Myocyte (in vitro differentiated cells): ENCODE results near the gene ZNF337. TPM values are rescaled to one million over a fixed set of nuclear protein-coding genes. Genes with fewer than 3 reads are reported as not detected.
"Not testable (repeated sequence)": the region's sequence is repeated elsewhere in the genome, so short reads cannot be mapped to it uniquely, and the experiment has no call there.

Source experiments
- DNase-seq: peaks from one replicate; pipeline ENCODE4 v3.0.0-alpha.2; 2012; ENCODE audit warnings: low read depth
- polyA plus RNA-seq: library from polyadenylated mRNA; unstranded; fragments of >200 nt; gene quantifications from one replicate; pipeline ENCODE4 v1.2.1, GENCODE V29; 2012; ENCODE audit warnings: missing spikeins
- total RNA-seq: library from RNA; depleted of rRNA; stranded (reverse); fragments of >200 nt; gene quantifications from 2 replicates; pipeline ENCODE4 v1.2.3, GENCODE V29; 2014

The ZNF337 gene
- 15.1 and 15.7 TPM in 2 replicates for total RNA-seq
- polyA plus RNA-seq: 9.2 TPM

DNA sequence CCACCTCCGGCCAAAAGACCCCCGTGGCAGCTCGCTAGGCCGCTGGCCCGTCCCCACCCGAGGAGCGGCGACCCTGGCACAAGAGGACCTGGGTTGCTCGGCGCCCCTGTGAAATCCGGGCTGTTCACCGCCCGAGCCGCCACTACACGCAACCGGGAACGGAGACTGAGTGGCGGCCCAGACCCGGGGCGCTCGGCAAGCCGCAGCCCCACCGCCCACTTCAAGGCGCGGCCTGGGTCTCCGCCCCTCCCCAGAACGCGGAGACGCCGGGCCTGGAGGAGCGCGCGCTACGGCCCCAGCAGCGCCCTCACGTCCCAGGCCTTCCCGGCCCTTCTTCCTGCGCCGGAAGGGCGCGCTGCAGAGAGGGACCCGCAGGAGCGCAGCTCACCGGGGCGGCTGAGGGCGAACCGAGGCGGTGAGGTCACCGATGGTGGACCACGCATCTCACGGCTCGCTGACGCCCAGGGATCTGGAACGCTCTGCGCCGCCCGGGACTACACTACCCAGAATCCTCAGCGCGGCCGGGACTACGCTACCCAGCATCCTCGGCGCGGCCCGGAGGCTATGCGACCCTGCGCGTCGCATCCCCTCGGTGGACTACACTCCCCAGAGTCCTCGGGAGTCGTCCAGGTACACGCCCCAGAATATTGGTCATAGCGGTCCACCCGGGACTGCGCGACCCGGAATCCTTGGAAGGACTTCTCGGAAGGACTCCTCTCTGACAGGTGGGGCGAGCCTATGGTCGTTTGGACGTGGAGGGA is at the start of gene ZNF337:
Gene ZNF337 (minus strand): TSS at position 483 of the 761 bp plus-strand sequence. CDS start 10,436 bp downstream, outside the sequence.
- DNase-seq: peak; percentile 98

DNA sequence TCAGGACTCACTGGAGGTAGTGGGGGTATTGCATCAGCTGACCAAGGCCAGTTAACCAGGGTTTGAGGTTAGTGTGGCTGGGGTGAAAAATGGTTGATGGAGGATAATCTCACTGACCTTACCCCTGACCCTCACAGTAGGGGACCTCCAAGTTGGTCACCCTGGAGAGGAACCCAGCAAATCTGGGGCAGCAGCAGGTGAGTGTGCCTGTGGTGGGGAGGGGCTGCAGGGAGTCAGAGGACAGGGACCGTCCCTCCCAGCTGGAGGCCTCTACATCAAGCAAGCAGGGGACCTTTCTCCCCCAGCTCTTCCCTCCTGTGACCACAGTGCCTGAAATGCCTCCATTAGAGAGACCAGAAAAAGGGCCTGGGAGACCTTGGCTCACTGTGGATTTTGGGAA is 49.1 kb upstream of the ZNF337 start:
- no peak for DNase-seq

- no peak for DNase-seq
Observed at GRCh38 chr20:25745100-25745499, 48.4 kb upstream of the ZNF337 start.

DNA sequence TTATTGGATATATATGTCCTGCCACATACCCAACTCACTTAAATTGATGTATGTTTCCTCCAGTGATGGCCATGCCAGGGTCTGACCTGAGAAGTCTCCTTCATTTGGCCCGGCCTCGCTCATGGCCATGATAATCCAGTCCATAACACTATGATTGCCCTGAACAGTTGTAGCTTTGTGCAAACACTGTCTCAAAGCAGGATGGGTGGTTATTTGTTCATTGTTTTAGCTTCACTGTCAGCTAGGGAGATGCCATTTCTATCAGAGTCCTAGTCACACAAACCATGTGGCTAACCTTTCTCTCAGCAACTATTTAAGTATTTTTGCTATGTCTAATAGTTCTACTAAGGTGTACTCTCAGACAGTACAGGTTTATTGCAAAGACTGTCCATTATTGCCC is 47.6 kb upstream of the ZNF337 start:
- DNase-seq: no peak

DNA sequence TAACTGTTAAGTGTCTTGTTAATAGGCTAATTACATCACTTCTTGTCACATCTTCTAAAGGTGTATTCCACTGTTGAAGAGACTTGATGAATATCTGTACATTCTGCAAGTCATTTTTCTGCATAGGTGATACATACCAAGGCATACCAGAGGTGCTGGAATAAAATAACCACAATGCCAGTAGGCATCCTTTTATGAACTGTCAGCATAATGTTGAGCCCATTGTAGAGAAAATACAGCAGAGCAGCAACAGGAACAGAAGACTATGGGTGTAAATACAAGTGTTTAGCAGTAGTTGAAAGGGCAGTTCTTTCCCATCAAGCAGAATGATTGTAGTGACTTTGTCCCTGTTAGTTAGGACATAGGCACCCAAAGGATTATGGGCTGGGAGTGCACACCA is 44.4 kb upstream of the ZNF337 start:
- DNase-seq: no peak

- DNase-seq: no peak
Observed at GRCh38 chr20:25739615-25740320, 43.1 kb upstream of the ZNF337 start.

DNA sequence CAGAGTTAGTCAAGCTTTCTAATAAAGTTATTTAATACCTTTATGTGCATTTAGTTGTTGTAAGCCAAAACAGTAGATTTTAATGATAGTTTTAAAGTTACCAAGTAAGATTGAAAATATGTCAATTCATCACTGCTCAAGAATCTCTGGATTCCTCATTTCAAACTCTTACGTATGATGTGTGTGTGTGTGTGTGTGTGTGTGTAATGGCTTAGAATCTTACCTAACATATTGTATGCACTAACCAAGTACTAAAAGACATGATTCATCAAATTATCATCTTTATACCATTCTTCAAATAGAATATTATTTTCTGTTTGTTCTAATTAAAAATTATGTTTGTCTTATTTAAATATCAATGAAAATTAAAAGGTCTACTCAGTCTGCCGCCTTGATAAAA is 41.5 kb upstream of the ZNF337 start:
- no peak for DNase-seq

- no peak for DNase-seq
Observed at GRCh38 chr20:25733903-25734302, 37.2 kb upstream of the ZNF337 start.

GRCh38 chr20:25730862-25731261 is 34.2 kb upstream of the ZNF337 start:
- no peak for DNase-seq

- DNase-seq: no peak
Observed at GRCh38 chr20:25726357-25726756, 29.7 kb upstream of the ZNF337 start.

DNA sequence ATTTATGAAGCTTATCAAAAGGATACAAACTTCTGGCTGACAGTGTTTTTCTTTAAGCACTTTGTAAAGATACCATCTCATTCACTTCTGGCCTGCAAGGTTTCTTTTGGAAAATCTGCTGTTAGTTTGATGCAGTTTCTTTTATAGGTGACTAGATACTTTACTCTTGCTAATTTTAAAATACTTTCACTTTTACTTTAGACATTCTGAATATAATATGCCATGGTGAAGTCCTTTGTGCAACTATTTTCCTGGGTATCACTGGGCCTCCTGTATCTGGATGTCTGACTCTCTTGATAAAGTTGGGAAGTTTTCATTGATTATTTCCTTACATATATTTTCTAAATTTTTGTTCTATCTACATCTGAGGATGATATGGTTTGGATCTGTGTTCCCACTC is 29.0 kb upstream of the ZNF337 start:
- DNase-seq: no peak

- no peak for DNase-seq
Observed at GRCh38 chr20:25723975-25724374, 27.3 kb upstream of the ZNF337 start.

GRCh38 chr20:25720285-25720684 is 23.6 kb upstream of the ZNF337 start:
- no peak for DNase-seq

GRCh38 chr20:25718896-25719809 is 22.5 kb upstream of the ZNF337 start:
- not testable (repeated sequence) for DNase-seq

GRCh38 chr20:25707695-25708094 is 11.0 kb upstream of the ZNF337 start:
- DNase-seq: no peak

DNA sequence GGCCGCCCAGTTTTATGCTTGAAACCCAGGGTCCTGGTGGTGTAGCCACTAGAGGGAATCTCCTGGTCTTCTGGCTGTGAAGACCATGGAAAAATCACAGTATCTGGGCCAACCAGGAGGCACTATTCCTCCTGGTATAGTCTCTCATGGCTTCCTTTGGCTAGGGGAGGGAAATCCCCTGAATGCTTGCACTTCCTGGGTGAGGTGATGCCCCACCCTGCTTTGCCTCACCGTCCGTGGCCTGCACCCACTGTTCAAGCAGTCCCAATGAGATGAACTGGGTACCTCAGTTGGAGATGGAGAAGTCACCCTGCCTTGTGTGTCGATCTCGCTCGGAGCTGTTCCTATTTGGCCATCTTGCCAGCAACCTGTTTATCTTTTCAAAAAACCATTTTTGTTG is 10.1 kb upstream of the ZNF337 start:
- DNase-seq: no peak

- DNase-seq: no peak
Observed at GRCh38 chr20:25705830-25706351, 9.2 kb upstream of the ZNF337 start.

GRCh38 chr20:25704303-25704702 is 7.7 kb upstream of the ZNF337 start:
- not testable (repeated sequence) for DNase-seq

- DNase-seq: not testable (repeated sequence)
Observed at GRCh38 chr20:25700835-25701234, 4.2 kb upstream of the ZNF337 start.

DNA sequence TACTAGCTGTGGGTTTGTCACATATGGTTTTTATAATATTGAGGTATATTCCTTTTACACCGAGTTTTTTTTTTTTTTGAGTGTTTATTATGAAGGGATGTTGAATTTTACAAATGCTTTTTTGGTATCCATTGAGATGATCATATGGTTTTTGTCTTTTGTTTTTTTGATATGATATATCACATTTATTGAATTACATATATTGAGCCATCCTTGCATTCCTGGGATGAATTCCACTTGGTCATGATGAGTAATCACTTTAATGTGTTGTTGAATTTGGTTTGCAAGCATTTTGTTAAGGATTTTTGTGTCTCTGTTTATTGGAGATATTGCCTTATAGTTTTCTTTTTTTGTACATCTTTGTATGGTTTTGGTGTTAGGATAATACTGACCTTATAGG is 3.3 kb upstream of the ZNF337 start:
- DNase-seq: peak; percentile 20

GRCh38 chr20:25697132-25697446 is 436 bp upstream of the ZNF337 start:
- DNase-seq: no peak
